HCT116 (cell line): ENCODE data around the gene GTPBP10.

Experiments used
- CBX3 ChIP-seq: IDR thresholded peaks from 2 replicates; pipeline ENCODE4 v1.6.1; 2012; ENCODE audit warnings: low read depth
- EZH2phosphoT487 ChIP-seq: fragments of 200-600 bp; IDR thresholded peaks from 2 replicates; pipeline ENCODE4 v1.6.1; 2018; ENCODE audit warnings: antibody characterized with exemption, borderline replicate concordance
- POLR2A ChIP-seq: IDR thresholded peaks from 2 replicates; pipeline ENCODE4 v1.7.0; 2011; ENCODE audit warnings: borderline replicate concordance; ENCODE audit not compliant: insufficient read depth, insufficient read length; ENCODE audit errors: extremely low read depth
- POLR2AphosphoS5 ChIP-seq: IDR thresholded peaks from 2 replicates; pipeline ENCODE4 v1.6.1; 2011; ENCODE audit warnings: mild to moderate bottlenecking, low read depth, low read length, moderate library complexity
- SIN3A ChIP-seq: IDR thresholded peaks from 2 replicates; pipeline ENCODE4 v1.6.1; 2012; ENCODE audit warnings: low read depth
- TF ChIP-seq, protein P1 (sequence below), 3 experiments: fragments of 200-600 bp in 1 of 3; sonication (generic) in 1 of 3; IDR thresholded peaks in 2 of 3; conservative IDR thresholded peaks in 1 of 3; 2 replicates each; pipeline ENCODE4 v1.5.1; 2012 to 2017; ENCODE audit warnings: low read depth in 2 of 3, low read length in 2 of 3, antibody characterized with exemption in 1 of 3, borderline replicate concordance in 1 of 3, control low read depth in 1 of 3, mild to moderate bottlenecking in 1 of 3, mixed read lengths in 1 of 3, mixed run types in 1 of 3, moderate library complexity in 1 of 3; ENCODE audit not compliant: insufficient read depth in 1 of 3
- TF ChIP-seq, protein P2 (sequence below): IDR thresholded peaks from 2 replicates; pipeline ENCODE4 v1.6.1; 2012
- TF ChIP-seq, protein P3 (sequence below): IDR thresholded peaks from 2 replicates; pipeline ENCODE4 v1.6.1; 2012; ENCODE audit warnings: low read depth
- TF ChIP-seq, protein P4 (sequence below): IDR thresholded peaks from 2 replicates; pipeline ENCODE4 v1.6.1; 2012

DNA sequence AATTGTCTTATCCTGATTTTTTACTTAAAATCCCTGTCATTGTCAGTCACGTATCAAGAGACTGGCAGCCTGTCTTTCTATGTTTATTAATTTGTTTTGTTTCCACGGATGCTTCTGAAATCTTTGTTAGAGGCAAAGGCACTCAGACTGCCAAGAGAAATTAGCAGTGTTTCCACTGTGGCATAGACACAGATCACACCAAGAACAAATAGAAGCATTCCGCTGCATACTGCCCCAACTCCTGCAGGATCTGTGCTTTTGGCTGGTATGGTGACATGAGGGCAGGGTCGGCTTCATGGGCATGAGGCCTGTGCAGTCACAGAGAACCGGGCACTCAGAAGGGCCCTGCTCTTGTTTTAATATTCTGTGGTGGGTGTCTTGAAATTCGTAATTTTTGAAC is 75.1 kb downstream of the GTPBP10 start:
- TF ChIP-seq, protein P1, sequence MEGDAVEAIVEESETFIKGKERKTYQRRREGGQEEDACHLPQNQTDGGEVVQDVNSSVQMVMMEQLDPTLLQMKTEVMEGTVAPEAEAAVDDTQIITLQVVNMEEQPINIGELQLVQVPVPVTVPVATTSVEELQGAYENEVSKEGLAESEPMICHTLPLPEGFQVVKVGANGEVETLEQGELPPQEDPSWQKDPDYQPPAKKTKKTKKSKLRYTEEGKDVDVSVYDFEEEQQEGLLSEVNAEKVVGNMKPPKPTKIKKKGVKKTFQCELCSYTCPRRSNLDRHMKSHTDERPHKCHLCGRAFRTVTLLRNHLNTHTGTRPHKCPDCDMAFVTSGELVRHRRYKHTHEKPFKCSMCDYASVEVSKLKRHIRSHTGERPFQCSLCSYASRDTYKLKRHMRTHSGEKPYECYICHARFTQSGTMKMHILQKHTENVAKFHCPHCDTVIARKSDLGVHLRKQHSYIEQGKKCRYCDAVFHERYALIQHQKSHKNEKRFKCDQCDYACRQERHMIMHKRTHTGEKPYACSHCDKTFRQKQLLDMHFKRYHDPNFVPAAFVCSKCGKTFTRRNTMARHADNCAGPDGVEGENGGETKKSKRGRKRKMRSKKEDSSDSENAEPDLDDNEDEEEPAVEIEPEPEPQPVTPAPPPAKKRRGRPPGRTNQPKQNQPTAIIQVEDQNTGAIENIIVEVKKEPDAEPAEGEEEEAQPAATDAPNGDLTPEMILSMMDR (IDR thresholded peaks at IDR 0.05 in 2 of 3, conservative IDR thresholded peaks at IDR 0.05 in 1 of 3; ENCODE audit: borderline replicate concordance in 1 of 3, insufficient read depth in 1 of 3, low read depth in 2 of 3, low read length in 2 of 3) = no peak
- TF ChIP-seq POLR2A = no peak
- no peak for TF ChIP-seq SIN3A
- no peak for TF ChIP-seq CBX3
- TF ChIP-seq POLR2AphosphoS5 = no peak
- TF ChIP-seq, protein P2, sequence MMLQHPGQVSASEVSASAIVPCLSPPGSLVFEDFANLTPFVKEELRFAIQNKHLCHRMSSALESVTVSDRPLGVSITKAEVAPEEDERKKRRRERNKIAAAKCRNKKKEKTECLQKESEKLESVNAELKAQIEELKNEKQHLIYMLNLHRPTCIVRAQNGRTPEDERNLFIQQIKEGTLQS = no peak
- TF ChIP-seq EZH2phosphoT487 = no peak
- TF ChIP-seq, protein P3, sequence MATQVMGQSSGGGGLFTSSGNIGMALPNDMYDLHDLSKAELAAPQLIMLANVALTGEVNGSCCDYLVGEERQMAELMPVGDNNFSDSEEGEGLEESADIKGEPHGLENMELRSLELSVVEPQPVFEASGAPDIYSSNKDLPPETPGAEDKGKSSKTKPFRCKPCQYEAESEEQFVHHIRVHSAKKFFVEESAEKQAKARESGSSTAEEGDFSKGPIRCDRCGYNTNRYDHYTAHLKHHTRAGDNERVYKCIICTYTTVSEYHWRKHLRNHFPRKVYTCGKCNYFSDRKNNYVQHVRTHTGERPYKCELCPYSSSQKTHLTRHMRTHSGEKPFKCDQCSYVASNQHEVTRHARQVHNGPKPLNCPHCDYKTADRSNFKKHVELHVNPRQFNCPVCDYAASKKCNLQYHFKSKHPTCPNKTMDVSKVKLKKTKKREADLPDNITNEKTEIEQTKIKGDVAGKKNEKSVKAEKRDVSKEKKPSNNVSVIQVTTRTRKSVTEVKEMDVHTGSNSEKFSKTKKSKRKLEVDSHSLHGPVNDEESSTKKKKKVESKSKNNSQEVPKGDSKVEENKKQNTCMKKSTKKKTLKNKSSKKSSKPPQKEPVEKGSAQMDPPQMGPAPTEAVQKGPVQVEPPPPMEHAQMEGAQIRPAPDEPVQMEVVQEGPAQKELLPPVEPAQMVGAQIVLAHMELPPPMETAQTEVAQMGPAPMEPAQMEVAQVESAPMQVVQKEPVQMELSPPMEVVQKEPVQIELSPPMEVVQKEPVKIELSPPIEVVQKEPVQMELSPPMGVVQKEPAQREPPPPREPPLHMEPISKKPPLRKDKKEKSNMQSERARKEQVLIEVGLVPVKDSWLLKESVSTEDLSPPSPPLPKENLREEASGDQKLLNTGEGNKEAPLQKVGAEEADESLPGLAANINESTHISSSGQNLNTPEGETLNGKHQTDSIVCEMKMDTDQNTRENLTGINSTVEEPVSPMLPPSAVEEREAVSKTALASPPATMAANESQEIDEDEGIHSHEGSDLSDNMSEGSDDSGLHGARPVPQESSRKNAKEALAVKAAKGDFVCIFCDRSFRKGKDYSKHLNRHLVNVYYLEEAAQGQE = no peak
- TF ChIP-seq, protein P4, sequence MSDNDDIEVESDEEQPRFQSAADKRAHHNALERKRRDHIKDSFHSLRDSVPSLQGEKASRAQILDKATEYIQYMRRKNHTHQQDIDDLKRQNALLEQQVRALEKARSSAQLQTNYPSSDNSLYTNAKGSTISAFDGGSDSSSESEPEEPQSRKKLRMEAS = no peak
